Cardiac muscle cell (in vitro differentiated cells and primary cell): Measurements from ENCODE around the gene ERLIN1. TPM values are rescaled to one million over a fixed set of nuclear protein-coding genes. Genes with fewer than 3 reads are reported as not detected.
A peak's percentile ranks its signal among the peaks of the same experiment; 100 is the strongest.

Source experiments
- DNase-seq, 2 donors: peaks; one replicate each; pipeline versions ENCODE4 v3.0.0 to v3.0.0-alpha.2; 2010 to 2017; ENCODE audit warnings: low read depth in 1 of 2, low spot score in 1 of 2
- H3K27ac ChIP-seq: fragments of 200-600 bp; sonication (generic); 2 replicates; pipeline ENCODE4 v1.5.1; 2016
- H3K27me3 ChIP-seq: fragments of 200-600 bp; sonication (generic); 2 replicates; pipeline ENCODE4 v1.6.0; 2016; ENCODE audit warnings: control low read depth
- H3K36me3 ChIP-seq: fragments of 200-600 bp; sonication (generic); 2 replicates; pipeline ENCODE4 v1.5.1; 2016; ENCODE audit warnings: control low read depth
- H3K4me1 ChIP-seq: fragments of 200-600 bp; sonication (generic); 2 replicates; pipeline ENCODE4 v1.8.1; 2017; ENCODE audit warnings: low read depth, mild to moderate bottlenecking, mixed run types
- H3K4me3 ChIP-seq: fragments of 200-600 bp; sonication (generic); 2 replicates; pipeline ENCODE4 v1.5.1; 2016; ENCODE audit warnings: mild to moderate bottlenecking
- H3K9me3 ChIP-seq: fragments of 200-600 bp; sonication (generic); 2 replicates; pipeline ENCODE4 v1.5.1; 2017; ENCODE audit warnings: low read depth, mild to moderate bottlenecking, control low read depth
- polyA plus RNA-seq: library from polyadenylated mRNA; unstranded; fragments of >200 nt; fragmentation: Nextera tagmentation; extraction: Ambion mirVana; gene quantifications from 2 replicates; pipeline ENCODE4 v1.2.1, GENCODE V29; 2016
- total RNA-seq: library from RNA; depleted of rRNA; stranded (reverse); fragments of >200 nt; gene quantifications from 2 replicates; pipeline ENCODE4 v1.2.3, GENCODE V29; 2016
- TF ChIP-seq, protein P1 (sequence below): IDR thresholded peaks from 2 replicates; pipeline ENCODE4 v1.5.1; 2012; ENCODE audit warnings: low read depth, mild to moderate bottlenecking, low read length

The ERLIN1 gene
- total and polyA plus RNA-seq, 2 experiments from 2014 or later = 12.9 to 15.4 TPM

DNA sequence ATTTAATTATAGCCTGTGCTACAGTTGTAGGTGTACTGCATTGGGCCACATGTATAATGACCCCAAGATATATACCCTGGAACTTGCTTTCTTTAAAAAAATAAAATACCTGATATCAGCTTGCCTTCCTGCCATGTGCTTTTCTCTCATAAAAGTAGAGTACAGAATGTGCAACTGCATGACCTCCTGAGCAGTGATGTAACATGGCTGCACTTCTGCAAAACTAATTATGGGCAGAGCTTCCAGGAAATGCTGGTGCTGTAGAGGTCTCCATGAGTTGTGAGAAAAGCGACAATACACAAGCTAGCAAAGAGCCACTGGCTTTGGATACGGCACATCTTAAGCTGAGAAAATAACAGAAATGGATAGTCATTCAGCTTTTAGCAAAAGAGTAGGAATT is 6.5 kb upstream of the ERLIN1 start:
- Histone ChIP-seq H3K27me3 (no peaks in the 10 kb centered on the region), H3K4me1 (no peaks in the 10 kb centered on the region), H3K27ac (no peak overlapping the region), H3K4me3 (no peak overlapping the region), H3K9me3 (no peaks in the 10 kb centered on the region), H3K36me3 (peaks cover 50% of the 10 kb centered on the region)
- TF ChIP-seq, protein P1, sequence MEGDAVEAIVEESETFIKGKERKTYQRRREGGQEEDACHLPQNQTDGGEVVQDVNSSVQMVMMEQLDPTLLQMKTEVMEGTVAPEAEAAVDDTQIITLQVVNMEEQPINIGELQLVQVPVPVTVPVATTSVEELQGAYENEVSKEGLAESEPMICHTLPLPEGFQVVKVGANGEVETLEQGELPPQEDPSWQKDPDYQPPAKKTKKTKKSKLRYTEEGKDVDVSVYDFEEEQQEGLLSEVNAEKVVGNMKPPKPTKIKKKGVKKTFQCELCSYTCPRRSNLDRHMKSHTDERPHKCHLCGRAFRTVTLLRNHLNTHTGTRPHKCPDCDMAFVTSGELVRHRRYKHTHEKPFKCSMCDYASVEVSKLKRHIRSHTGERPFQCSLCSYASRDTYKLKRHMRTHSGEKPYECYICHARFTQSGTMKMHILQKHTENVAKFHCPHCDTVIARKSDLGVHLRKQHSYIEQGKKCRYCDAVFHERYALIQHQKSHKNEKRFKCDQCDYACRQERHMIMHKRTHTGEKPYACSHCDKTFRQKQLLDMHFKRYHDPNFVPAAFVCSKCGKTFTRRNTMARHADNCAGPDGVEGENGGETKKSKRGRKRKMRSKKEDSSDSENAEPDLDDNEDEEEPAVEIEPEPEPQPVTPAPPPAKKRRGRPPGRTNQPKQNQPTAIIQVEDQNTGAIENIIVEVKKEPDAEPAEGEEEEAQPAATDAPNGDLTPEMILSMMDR = no peak
- no peak for DNase-seq

DNA sequence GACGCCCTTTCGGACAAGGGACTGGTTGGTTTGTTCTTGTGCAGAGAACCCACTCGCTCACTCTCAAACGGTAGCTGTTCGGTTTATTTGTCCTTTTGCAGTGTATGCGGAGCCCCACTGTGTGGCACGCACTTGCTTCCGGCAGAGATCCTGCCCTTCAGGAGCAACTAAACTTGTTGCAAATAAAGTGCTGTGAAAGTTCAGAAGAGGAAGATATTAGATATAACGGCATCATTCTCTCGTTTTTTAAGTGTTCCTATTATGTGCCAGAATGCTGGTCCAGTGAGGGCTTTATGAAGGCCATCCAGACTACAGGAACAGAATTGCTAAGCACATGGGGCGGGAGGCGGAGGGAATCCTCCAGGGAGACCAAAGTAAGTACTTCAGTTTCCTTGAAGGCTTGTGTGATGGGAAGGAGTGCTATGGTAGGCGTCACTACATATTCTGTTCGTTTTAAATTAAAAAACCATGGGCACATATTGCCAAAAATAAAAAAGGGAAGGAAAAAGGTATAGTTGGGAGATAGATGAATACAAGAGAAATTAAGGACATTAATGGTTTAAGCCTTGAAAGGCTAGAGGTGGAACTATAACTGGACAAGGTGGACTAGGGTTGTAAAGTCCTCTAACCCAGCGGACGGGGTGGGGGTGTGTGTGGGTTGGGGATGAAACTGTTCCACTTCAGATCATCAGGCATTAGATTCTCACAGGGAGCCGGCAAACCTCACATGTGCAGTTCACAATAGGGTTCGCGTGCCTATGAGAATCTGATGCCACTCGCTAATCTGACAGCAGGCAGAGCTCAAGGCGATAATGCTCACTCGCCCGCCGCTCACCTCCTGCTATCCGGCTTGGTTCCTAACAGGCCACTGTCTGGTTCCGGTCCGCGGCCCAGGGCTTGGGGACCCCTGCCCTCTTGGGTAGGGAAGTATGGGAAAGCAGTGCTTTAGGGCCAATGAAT is 704 bp upstream of the ERLIN1 start:
- Histone ChIP-seq H3K4me3 (peak overlapping the region; percentile 56), H3K36me3 (peaks cover 31% of the 10 kb centered on the region), H3K4me1 (peaks cover 13% of the 10 kb centered on the region), H3K27ac (peak overlapping the region; percentile 83), H3K9me3 (no peaks in the 10 kb centered on the region), H3K27me3 (no peaks in the 10 kb centered on the region)
- peak; percentile 34 to 73 for DNase-seq
- TF ChIP-seq, protein P1 = no peak

- H3K27me3 ChIP-seq = no peaks in the 10 kb centered on the region
- DNase-seq = peak; percentile 14 to 25
- no peaks in the 10 kb centered on the region for H3K9me3 ChIP-seq
- H3K27ac ChIP-seq = peak overlapping the region; percentile 13
- TF ChIP-seq, protein P1 = no peak
- H3K4me3 ChIP-seq = peak overlapping the region; percentile 56
- peaks cover 13% of the 10 kb centered on the region for H3K4me1 ChIP-seq
- peaks cover 15% of the 10 kb centered on the region for H3K36me3 ChIP-seq
These were observed 989 bp downstream of the ERLIN1 start for GRCh38 chr10:100184840-100185239.

- Histone ChIP-seq H3K9me3 (no peaks in the 10 kb centered on the region), H3K36me3 (peaks cover 15% of the 10 kb centered on the region), H3K4me3 (peak overlapping the region; percentile 56), H3K27me3 (no peaks in the 10 kb centered on the region), H3K4me1 (peaks cover 13% of the 10 kb centered on the region), H3K27ac (peak overlapping the region; percentile 13)
- TF ChIP-seq, protein P1 = no peak
- no peak for DNase-seq
These were observed 1.4 kb downstream of the ERLIN1 start for GRCh38 chr10:100184426-100184825.

DNA sequence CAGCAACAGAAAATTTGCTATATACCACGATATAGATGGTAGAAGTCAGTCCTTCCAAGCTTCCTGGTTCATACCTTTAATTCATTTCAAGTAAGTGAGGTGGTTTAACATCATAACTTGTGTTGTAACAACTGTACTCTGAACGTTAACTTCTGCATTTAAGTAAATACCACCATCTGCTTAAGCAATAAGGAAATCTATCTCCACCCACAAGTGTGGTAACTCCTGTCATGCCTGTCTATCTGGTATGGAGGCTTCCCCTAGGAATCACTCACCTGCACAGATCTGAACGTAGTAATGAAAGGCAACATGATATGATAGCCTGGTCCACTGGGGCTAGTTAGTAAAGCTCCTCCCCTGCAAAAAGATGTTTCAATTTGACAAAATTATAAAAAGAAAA is 2.3 kb downstream of the ERLIN1 start:
- TF ChIP-seq, protein P1 = no peak

More for the DNA sequence above, 2.3 kb downstream of the ERLIN1 start:
- H3K36me3 ChIP-seq = peaks cover 8% of the 10 kb centered on the region
- peaks cover 13% of the 10 kb centered on the region for H3K4me1 ChIP-seq
- no peaks in the 10 kb centered on the region for H3K9me3 ChIP-seq
- H3K4me3 ChIP-seq = no peak overlapping the region
- no peaks in the 10 kb centered on the region for H3K27me3 ChIP-seq
- H3K27ac ChIP-seq = no peak overlapping the region
- DNase-seq = no peak
